ENCODE measurements around the gene WASF2. TPM values are rescaled to one million over a fixed set of nuclear protein-coding genes. Genes with fewer than 3 reads are reported as not detected.
"Not testable (repeated sequence)": the region's sequence is repeated elsewhere in the genome, so short reads cannot be mapped to it uniquely, and the experiment has no call there.

Gene WASF2
- total RNA-seq, 2 donors from 2014 or later, result 97.7 to 144 TPM

GRCh38 chr1:27394282-27394658 lies 95.7 kb downstream of the WASF2 start:
- ATAC-seq, result no peak
- intact Hi-C loops (cut with DNase I, micrococcal nuclease), result loop anchor here (5.0 to 10.0 kb wide), 3 partner anchors 92 to 213 kb away; partner anchors contain the start of gene AHDC1 (in 1 of the 2)

GRCh38 chr1:27393641-27394281 lies 96.2 kb downstream of the WASF2 start:
- ATAC-seq (no peak), DNase-seq (no peak)
- intact Hi-C loops (cut with DNase I, micrococcal nuclease), result loop anchor here (5.0 to 10.0 kb wide), 3 partner anchors 91 to 214 kb away; partner anchors contain the start of gene AHDC1 (in 1 of the 2)

More at GRCh38 chr1:27394282-27394658, 95.7 kb downstream of the WASF2 start:
- DNase-seq, result no peak

DNA sequence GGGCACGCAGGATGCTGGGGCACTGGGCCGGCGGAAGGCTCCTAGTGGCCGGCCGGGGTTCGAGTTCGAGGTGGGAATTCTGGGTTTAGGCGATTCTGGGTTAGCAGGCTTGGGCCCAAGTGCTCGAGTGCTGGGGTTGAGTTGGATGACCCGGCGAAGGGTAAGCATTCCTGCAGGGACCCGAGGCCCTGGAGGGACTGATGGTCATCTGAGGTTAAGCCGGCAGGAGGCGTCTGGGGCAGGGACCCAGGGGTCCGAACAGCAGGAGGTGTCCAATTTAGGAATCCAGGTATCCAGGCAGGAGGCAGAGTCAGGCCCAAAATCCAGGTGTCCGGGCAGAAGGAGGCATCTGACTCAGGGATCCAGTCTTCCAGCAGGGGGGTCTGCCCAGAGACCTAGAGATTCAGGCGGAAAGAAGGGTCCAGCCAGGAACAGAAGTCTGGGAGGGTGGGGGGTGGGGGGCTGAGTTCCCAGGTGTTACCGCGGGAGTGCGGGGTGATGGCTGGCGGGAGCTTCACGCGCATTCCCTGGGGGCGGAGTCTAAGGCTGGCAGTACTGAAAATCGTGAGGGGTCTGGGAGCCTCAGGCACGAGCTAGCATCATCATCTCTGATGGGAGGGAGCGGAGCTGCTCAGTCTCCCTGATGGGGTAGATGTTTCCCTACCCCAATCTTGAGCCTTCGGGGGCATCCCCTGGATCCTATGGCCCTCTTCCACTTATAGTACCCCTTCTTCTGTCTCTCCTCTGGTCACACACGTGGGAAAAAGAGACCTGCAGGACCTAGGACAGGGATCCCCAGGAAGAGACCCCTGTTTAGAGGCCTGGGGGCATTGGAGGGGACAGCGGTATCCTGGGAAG lies 97.0 kb downstream of the WASF2 start:
- ATAC-seq (no peak), DNase-seq (no peak)
- intact Hi-C loops (cut with DNase I, micrococcal nuclease), result loop anchor here (5.0 to 10.0 kb wide), 3 partner anchors 91 to 214 kb away; partner anchors contain the start of gene AHDC1 (in 1 of the 2)

GRCh38 chr1:27392096-27392777 lies 97.7 kb downstream of the WASF2 start, which contains the start of gene GPR3:
TSS of gene GPR3 (plus strand) at chr1:27392622. CDS start at chr1:27393799, 1,177 bp downstream.
- peak; percentile 89 to 94 for DNase-seq
- intact Hi-C loops (cut with DNase I, micrococcal nuclease), result loop anchor here (5.0 to 10.0 kb wide), 3 partner anchors 90 to 215 kb away; partner anchors contain the start of gene AHDC1 (in 1 of the 2)
- ATAC-seq, result peak; percentile 92

- intact Hi-C loops (cut with DNase I, micrococcal nuclease), result loop anchor here (5.0 to 10.0 kb wide), 3 partner anchors 89 to 216 kb away; partner anchors contain the start of gene AHDC1 (in 1 of the 2)
- ATAC-seq (peak; percentile 31), DNase-seq (peak; percentile 40 to 64)
These were observed 98.4 kb downstream of the WASF2 start for GRCh38 chr1:27391511-27392095.

GRCh38 chr1:27388337-27389005 lies 101.5 kb downstream of the WASF2 start:
- intact Hi-C loops (cut with DNase I, micrococcal nuclease), result loop anchor here in 1 of 2 donors (5.0 to 10.0 kb wide), 2 partner anchors 54 to 86 kb away; no protein-coding TSS in a partner anchor

DNA sequence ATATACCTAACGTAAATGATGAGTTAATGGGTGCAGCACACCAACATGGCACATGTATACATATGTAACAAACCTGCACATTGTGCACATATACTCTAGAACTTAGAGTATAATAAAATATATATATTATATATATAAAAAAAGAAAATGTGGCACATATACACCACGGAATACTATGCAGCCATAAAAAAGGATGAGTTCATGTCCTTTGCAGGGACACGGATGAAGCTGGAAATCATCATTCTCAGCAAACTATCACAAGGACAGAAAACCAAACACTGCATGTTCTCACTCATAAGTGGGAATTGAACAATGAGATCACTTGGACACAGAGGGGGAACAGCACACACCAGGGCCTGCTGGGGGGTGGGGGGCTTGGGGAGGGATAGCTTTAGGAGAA lies 105.2 kb downstream of the WASF2 start:
- intact Hi-C loops (cut with DNase I, micrococcal nuclease), result loop anchor here in 1 of 2 donors (5.0 to 10.0 kb wide), 2 partner anchors 50 to 82 kb away; no protein-coding TSS in a partner anchor
- not testable (repeated sequence) for ATAC-seq

More at GRCh38 chr1:27388337-27389005, 101.5 kb downstream of the WASF2 start:
- DNase-seq (peak; percentile 67 to 86), ATAC-seq (peak; percentile 37)

DNA sequence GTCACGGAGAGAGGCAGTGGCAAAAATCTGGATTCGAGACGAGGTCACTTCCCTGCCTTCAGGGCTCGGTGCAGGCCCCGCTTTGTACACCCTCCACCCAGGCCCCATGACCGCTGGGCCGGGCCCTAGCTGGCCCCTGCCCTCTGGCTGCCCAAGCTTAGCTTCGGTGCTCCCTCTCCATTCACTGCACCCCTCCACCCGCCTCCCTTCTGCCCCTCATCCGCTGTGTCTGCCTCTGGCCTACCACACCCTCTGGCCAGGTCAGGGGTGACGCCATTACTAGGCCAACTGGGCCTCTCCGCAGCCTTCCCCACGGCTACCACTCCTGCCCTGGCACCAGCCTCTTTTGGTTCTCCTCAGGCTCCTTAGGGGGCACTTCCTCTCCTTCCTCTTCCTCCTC lies 106.3 kb downstream of the WASF2 start:
- ATAC-seq, result no peak
- no peak for DNase-seq
- intact Hi-C loops (cut with DNase I, micrococcal nuclease), result loop anchor here in 1 of 2 donors (10.0 kb wide), 1 partner anchor 49 kb away; no protein-coding TSS in a partner anchor

More for the DNA sequence above, 105.2 kb downstream of the WASF2 start:
- not testable (repeated sequence) for DNase-seq

DNA sequence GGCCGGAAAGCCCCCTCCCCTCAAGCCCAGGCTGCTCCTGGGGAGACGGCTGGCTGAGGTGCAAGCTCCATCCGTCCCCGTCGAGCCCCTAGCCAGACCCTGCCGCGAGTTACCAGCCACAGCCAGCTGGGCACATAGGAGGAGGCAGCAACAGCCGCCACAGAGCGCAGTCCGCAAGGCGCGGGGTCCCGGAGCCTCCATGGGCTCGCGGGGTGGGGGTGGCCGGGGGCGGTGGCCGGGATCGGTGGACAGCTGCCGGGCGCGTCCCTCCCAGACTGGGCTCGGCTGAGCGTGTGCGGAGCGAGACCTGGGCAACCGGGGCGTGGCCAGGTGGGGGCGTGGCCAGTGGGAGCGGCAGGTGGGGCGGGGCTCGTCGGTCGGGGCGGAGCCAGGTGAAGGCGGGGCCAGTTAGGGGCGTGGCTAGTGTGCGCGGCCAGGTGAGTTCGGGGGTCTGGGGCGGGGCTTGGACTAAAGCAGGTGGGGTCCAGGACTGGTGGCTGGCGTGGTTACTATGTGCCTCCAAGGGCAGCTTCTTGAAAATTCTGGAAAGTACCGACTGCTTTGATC lies 106.8 kb downstream of the WASF2 start, which contains the start of gene CD164L2:
Gene CD164L2 (minus strand): TSS at position 295 of the 567 bp plus-strand sequence. CDS start 94 bp downstream, at position 201.
- intact Hi-C loops (cut with DNase I, micrococcal nuclease), result loop anchor here in 1 of 2 donors (10.0 kb wide), 1 partner anchor 48 kb away; no protein-coding TSS in a partner anchor
- ATAC-seq (peak; percentile 98), DNase-seq (peak; percentile 71 to 90)

GRCh38 chr1:27381969-27382762 lies 107.8 kb downstream of the WASF2 start:
- DNase-seq (no peak), ATAC-seq (no peak)
- intact Hi-C loops (cut with DNase I, micrococcal nuclease), result loop anchor here in 1 of 2 donors (10.0 kb wide), 1 partner anchor 47 kb away; no protein-coding TSS in a partner anchor

GRCh38 chr1:27380766-27381733 lies 108.9 kb downstream of the WASF2 start:
- DNase-seq (no peak), ATAC-seq (peak; percentile 14)
- intact Hi-C loops (cut with DNase I, micrococcal nuclease), result loop anchor here in 1 of 2 donors (10.0 kb wide), 1 partner anchor 46 kb away; no protein-coding TSS in a partner anchor

GRCh38 chr1:27380224-27380623 lies 109.7 kb downstream of the WASF2 start:
- ATAC-seq (no peak), DNase-seq (no peak)
- intact Hi-C loops (cut with DNase I, micrococcal nuclease), result loop anchor here in 1 of 2 donors (10.0 kb wide), 1 partner anchor 45 kb away; no protein-coding TSS in a partner anchor

- ATAC-seq, result no peak
- intact Hi-C loops (cut with DNase I, micrococcal nuclease), result loop anchor here in 1 of 2 donors (10.0 kb wide), 1 partner anchor 45 kb away; no protein-coding TSS in a partner anchor
- DNase-seq, result no peak
These were observed 110.3 kb downstream of the WASF2 start for GRCh38 chr1:27379564-27380122.

GRCh38 chr1:27377760-27378495 lies 112.0 kb downstream of the WASF2 start:
- ATAC-seq (no peak), DNase-seq (no peak)
- intact Hi-C loops (cut with DNase I, micrococcal nuclease), result no loop called here
